Transverse colon (tissue), 4 donors: ENCODE results near the gene ZNF45. TPM values are rescaled to one million over a fixed set of nuclear protein-coding genes. Genes with fewer than 3 reads are reported as not detected.

Source experiments
- DNase-seq: peaks from one replicate; pipeline ENCODE4 v3.0.0-alpha.2; 2019
- H3K27ac ChIP-seq, 4 donors: fragments of 200-600 bp; sonication (generic); 2 replicates each; pipeline ENCODE4 v1.5.1; 2016 to 2018; ENCODE audit warnings: inconsistent platforms in 4 of 4
- H3K27me3 ChIP-seq: fragments of 200-600 bp; sonication (generic); 2 replicates; pipeline ENCODE4 v1.5.1; 2017; ENCODE audit warnings: inconsistent platforms
- H3K36me3 ChIP-seq, 4 donors: fragments of 200-600 bp; sonication (generic); 2 replicates each; pipeline ENCODE4 v1.5.1; 2017 to 2019; ENCODE audit warnings: inconsistent platforms in 4 of 4
- H3K4me1 ChIP-seq, 4 donors: fragments of 200-600 bp; sonication (generic); 2 replicates each; pipeline ENCODE4 v1.5.1; 2017 to 2020; ENCODE audit warnings: inconsistent platforms in 4 of 4
- H3K4me3 ChIP-seq, 4 donors: fragments of 200-600 bp; sonication (generic); 1 replicate in 1 of 4; 2 replicates in 3 of 4; pipeline versions ENCODE4 v1.5.1 to v1.6.1; 2017 to 2019; ENCODE audit warnings: inconsistent platforms in 4 of 4
- H3K9me3 ChIP-seq, 2 donors: fragments of 200-600 bp; sonication (generic); 2 replicates each; pipeline ENCODE4 v1.5.1; 2017 to 2019; ENCODE audit warnings: inconsistent platforms in 2 of 2
- EP300 ChIP-seq: sonication (generic); formaldehyde crosslinking; IDR thresholded peaks from one replicate; pipeline ENCODE4 v1.6.1; 2017; ENCODE audit warnings: antibody characterized with exemption, low read depth
- POLR2A ChIP-seq: fragments of 450-650 bp; IDR thresholded peaks from one replicate; pipeline ENCODE4 v1.6.1; 2016; ENCODE audit warnings: antibody characterized with exemption, mild to moderate bottlenecking, moderate library complexity
- POLR2AphosphoS5 ChIP-seq, 3 donors: sonication (generic); formaldehyde crosslinking; IDR thresholded peaks; one replicate each; pipeline ENCODE4 v1.6.1; 2016; ENCODE audit warnings: antibody characterized with exemption in 3 of 3
- WGBS, 2 donors: methylation state at CpG; one replicate each; pipeline ENCODE4 v1.1.5; 2018; ENCODE audit warnings: low coverage in 1 of 2; 5-methylcytosine and 5-hydroxymethylcytosine counted together
- in situ Hi-C, 4 donors: fragments of 200-750 bp; cut with MboI; loops; one replicate each; pipeline versions ENCODE4 v1.15.0 to v1.15.1; 2017; ENCODE audit warnings: low sequenced_read_pairs in 3 of 4, low pct_ligation_motif_present in 1 of 4, low pct_unique_long_range_greater_than_20kb in 1 of 4
- intact Hi-C: fragments of 100-400 bp; cut with DNase I; formaldehyde crosslinking; loops from one replicate; pipeline ENCODE4 v1.15.1; 2023; ENCODE audit warnings: low total_unique reads
- total RNA-seq, 4 donors: library from RNA; depleted of rRNA; stranded (reverse); fragments of >200 nt; gene quantifications; one replicate each; pipeline ENCODE4 v1.1.0, GENCODE V29; 2016
- TF ChIP-seq, protein P1 (sequence below), 5 experiments: fragments of 200-600 bp in 3 of 5; fragments of 450-650 bp in 2 of 5; sonication (generic) in 3 of 5; IDR thresholded peaks; 1 replicate in 2 of 5; 2 replicates in 3 of 5; pipeline ENCODE4 v1.5.1; 2016 to 2017; ENCODE audit warnings: antibody characterized with exemption in 5 of 5, inconsistent platforms in 3 of 5, mild to moderate bottlenecking in 2 of 5, moderate library complexity in 1 of 5

ZNF45 gene
- total RNA-seq, 4 donors from 2014 or later: 0.75 to 19.9 (median 11.6) TPM

DNA sequence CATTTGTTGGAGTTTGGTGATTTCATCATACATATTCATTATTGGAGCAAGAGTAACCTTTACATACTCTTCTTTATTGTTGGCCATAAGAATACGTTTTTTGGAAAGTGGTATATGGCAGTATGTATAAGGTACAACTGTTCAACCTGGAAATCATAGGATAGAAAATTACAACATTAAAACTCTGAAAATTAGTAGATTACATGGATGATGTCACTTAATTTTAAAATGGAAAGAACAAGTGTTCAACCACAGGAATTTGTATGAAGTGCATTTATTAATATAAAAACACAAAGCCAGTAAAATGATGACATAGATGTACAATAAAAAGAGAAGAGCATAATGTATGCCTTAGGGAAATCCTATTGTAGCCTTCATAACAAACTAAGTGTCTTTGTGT, 41.6 kb upstream of the ZNF45 start:
- WGBS, 2 donors: 73 to 75% methylated on average over 1 of the region's 1 CpG
- Histone ChIP-seq H3K27me3 (no peaks in the 10 kb centered on the region), H3K36me3 (peaks cover 0 to 6% (median 0%) of the 10 kb centered on the region in 4 donors), H3K9me3 (peaks cover 77 to 90% of the 10 kb centered on the region in 2 donors), H3K4me3 (no peak overlapping the region), H3K27ac (no peak overlapping the region), H3K4me1 (no peaks in the 10 kb centered on the region)
- intact Hi-C loops: no loop called here
- in situ Hi-C loops: no loop called here
- DNase-seq: no peak
- TF ChIP-seq POLR2A (no peak), POLR2AphosphoS5 (IDR thresholded peaks at IDR 0.05) (no peak), EP300 (no peak)
- TF ChIP-seq, protein P1, sequence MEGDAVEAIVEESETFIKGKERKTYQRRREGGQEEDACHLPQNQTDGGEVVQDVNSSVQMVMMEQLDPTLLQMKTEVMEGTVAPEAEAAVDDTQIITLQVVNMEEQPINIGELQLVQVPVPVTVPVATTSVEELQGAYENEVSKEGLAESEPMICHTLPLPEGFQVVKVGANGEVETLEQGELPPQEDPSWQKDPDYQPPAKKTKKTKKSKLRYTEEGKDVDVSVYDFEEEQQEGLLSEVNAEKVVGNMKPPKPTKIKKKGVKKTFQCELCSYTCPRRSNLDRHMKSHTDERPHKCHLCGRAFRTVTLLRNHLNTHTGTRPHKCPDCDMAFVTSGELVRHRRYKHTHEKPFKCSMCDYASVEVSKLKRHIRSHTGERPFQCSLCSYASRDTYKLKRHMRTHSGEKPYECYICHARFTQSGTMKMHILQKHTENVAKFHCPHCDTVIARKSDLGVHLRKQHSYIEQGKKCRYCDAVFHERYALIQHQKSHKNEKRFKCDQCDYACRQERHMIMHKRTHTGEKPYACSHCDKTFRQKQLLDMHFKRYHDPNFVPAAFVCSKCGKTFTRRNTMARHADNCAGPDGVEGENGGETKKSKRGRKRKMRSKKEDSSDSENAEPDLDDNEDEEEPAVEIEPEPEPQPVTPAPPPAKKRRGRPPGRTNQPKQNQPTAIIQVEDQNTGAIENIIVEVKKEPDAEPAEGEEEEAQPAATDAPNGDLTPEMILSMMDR (IDR thresholded peaks at IDR 0.05): no peak

DNA sequence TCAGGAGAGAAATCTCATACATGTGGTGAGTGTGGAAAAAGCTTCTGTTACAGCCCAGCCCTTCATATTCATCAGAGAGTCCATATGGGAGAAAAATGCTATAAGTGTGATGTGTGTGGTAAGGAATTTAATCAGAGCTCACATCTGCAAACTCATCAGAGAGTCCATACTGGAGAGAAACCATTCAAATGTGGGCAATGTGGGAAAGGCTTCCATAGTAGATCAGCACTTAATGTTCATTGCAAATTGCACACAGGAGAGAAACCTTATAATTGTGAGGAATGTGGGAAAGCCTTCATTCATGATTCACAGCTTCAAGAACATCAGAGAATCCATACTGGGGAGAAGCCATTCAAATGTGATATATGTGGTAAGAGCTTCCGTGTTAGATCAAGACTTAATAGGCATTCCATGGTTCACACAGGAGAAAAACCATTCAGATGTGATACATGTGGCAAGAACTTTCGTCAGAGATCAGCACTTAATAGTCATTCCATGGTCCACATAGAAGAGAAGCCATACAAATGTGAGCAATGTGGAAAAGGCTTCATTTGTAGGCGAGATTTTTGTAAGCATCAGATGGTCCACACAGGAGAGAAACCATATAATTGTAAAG, 31.1 kb upstream of the ZNF45 start:
- TF ChIP-seq EP300 (no peak), POLR2A (no peak), POLR2AphosphoS5 (IDR thresholded peaks at IDR 0.05) (no peak)
- TF ChIP-seq, protein P1 (IDR thresholded peaks at IDR 0.05): no peak
- peaks cover 87 to 96% of the 10 kb centered on the region in 2 donors for H3K9me3 ChIP-seq
- H3K27ac ChIP-seq: no peak overlapping the region
- in situ Hi-C loops: no loop called here
- no peak overlapping the region for H3K4me3 ChIP-seq
- intact Hi-C loops: no loop called here
- peaks cover 0 to 68% (median 32%) of the 10 kb centered on the region in 4 donors for H3K36me3 ChIP-seq
- 95% methylated on average over 3 of the region's 3 CpGs; no CpG with 5 or more reads in 1 of the 2 donors for WGBS, 2 donors
- H3K4me1 ChIP-seq: no peaks in the 10 kb centered on the region
- DNase-seq: no peak
- no peaks in the 10 kb centered on the region for H3K27me3 ChIP-seq

DNA sequence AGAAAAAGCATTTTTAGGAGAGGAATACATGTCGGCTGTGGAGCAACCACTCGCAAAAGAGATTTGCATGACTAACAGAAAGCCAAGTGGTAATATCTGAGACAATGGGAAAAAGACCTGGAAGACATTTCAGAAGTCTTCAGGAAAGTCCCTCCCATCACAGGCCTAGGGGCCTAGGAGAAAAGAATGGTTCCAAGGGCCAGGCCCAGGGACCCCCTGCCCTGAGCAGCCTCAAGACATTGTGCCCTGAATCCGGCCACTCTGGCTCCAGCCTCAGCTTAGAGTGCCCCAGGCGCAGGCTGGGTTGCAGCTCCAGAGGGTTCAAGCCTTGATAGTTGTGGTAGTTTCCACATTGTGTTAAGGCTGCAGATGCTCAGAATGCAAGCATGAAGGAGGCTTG, 25.3 kb upstream of the ZNF45 start:
- no peaks in the 10 kb centered on the region for H3K4me1 ChIP-seq
- peaks cover 0 to 35% (median 13%) of the 10 kb centered on the region in 4 donors for H3K36me3 ChIP-seq
- H3K9me3 ChIP-seq: peaks cover 62 to 92% of the 10 kb centered on the region in 2 donors
- H3K27me3 ChIP-seq: no peaks in the 10 kb centered on the region
- H3K4me3 ChIP-seq: no peak overlapping the region
- no peak overlapping the region for H3K27ac ChIP-seq
- 53 to 63% methylated on average over 3 to 4 of the region's 4 CpGs for WGBS, 2 donors
- DNase-seq: no peak
- intact Hi-C loops: no loop called here
- in situ Hi-C loops: no loop called here
- TF ChIP-seq EP300: no peak

DNA sequence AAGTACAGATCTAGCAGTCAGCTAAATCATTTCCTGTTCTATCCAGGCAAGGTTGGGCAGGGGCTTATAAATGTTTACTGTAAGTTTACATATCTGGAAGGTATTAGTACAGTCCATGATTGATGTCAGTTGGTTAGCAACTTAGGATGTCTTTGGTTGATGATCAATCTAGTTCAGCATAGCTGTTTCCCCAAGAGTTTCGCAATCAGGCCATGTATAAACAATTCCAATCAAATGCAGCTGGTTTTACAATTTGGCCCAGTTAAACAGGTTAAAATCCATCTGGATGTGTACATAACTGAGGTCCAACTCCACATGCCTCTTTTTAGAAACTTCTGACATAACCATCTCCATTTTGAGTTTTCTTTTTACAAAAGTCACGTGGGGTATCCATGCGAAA, 22.8 kb upstream of the ZNF45 start:
- 89 to 91% methylated on average over 3 of the region's 3 CpGs for WGBS, 2 donors
- Histone ChIP-seq H3K36me3 (peaks cover 0 to 10% (median 2%) of the 10 kb centered on the region in 4 donors), H3K9me3 (peaks cover 44 to 67% of the 10 kb centered on the region in 2 donors), H3K4me3 (no peak overlapping the region), H3K27ac (no peak overlapping the region), H3K4me1 (no peaks in the 10 kb centered on the region), H3K27me3 (no peaks in the 10 kb centered on the region)
- in situ Hi-C loops: no loop called here
- DNase-seq: no peak
- TF ChIP-seq EP300: no peak
- TF ChIP-seq, protein P1 (IDR thresholded peaks at IDR 0.05): no peak
- no peak for TF ChIP-seq POLR2AphosphoS5 (IDR thresholded peaks at IDR 0.05)
- no peak for TF ChIP-seq POLR2A
- intact Hi-C loops: no loop called here

DNA sequence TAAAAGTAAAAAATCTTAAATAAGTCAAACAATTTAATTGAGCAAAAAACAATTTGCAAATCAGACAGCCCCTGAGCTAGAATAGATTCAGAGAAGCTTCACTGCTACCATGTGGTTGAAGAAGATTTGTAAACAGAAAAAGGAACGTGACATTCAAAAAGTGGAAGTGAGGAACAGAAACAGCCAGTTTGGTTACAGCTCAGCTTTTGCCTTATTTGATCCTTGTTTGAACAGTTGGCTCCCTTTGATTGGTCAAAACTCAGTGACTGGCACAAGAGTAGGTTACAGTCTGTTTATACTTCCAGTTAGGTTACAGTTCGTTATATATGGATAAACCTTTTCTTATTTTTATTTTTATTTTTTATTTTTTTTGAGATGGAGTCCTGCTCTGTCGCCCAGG, 21.7 kb upstream of the ZNF45 start:
- Histone ChIP-seq H3K36me3 (peaks cover 0 to 7% (median 0%) of the 10 kb centered on the region in 4 donors), H3K4me3 (no peak overlapping the region), H3K27ac (no peak overlapping the region), H3K9me3 (peaks cover 35 to 58% of the 10 kb centered on the region in 2 donors), H3K27me3 (no peaks in the 10 kb centered on the region), H3K4me1 (no peaks in the 10 kb centered on the region)
- in situ Hi-C loops: no loop called here
- TF ChIP-seq, protein P1 (IDR thresholded peaks at IDR 0.05): no peak
- TF ChIP-seq EP300 (no peak), POLR2AphosphoS5 (IDR thresholded peaks at IDR 0.05) (no peak), POLR2A (no peak)
- no peak for DNase-seq
- WGBS, 2 donors: 82 to 95% methylated on average over 2 to 3 of the region's 3 CpGs
- intact Hi-C loops: no loop called here
